Measurements from ENCODE around the gene NT5C2. TPM values are rescaled to one million over a fixed set of nuclear protein-coding genes. Genes with fewer than 3 reads are reported as not detected.

NT5C2 gene
- polyA plus RNA-seq, 3 donors, result 68.6 to 116 (median 81.8) TPM

DNA sequence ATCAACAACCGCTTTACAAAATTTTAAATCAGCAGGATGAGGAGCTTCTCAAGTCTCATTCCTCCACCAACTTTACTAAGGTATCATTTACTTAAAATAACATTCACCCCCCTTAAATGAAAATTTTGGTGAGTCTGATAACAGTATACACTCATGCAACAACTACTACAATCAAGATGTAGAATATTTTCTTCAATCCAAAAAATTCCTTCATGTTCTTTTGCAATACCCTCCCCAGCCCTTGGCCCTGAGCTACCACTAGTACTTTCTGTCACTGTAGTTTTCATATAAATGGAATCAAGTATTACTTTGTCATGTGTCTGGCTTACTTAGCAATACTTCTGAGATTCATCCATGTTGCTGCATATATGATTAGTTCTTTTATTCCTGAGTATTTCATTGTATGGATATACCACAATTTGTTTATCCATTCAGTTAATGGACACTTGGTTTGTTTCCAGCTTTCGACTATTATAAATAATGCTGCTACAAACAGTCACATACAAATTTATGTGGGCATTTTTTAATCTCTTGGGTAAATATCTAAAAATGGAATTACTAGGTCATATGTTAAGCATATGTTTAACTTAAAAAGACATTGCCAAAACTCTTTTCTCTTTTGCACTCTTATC, 43.0 kb downstream of the NT5C2 start:
- Mint-ChIP-seq H3K9me3 (no peaks in the 10 kb centered on the region), H3K27ac (no peak overlapping the region), H3K36me3 (peaks cover 59 to 73% of the 10 kb centered on the region in 2 donors), H3K4me1 (peaks cover 42% of the 10 kb centered on the region), H3K4me3 (no peak overlapping the region), H3K27me3 (ENCODE audit: low read depth in 3 of 3) (no peaks in the 10 kb centered on the region)
- no peak for DNase-seq
- no peak overlapping the region for H3K4me3 ChIP-seq (replicated peaks in 1 of 3; ENCODE audit: low read depth in 2 of 3, low read length in 3 of 3)
- H3K36me3 ChIP-seq (replicated peaks in 1 of 2; ENCODE audit: control insufficient read depth in 1 of 2, insufficient read depth in 2 of 2, low read length in 2 of 2), result peaks cover 46 to 77% of the 10 kb centered on the region in 2 donors
- no peaks in the 10 kb centered on the region for H3K9me3 ChIP-seq (replicated peaks in 1 of 2; ENCODE audit: control insufficient read depth in 1 of 2, insufficient read depth in 1 of 2, low read length in 2 of 2)
- intact Hi-C loops (cut with micrococcal nuclease), result no loop called here
- peaks cover 99% of the 10 kb centered on the region for H3K79me2 ChIP-seq (ENCODE audit: insufficient read depth, low read length)
- no peak overlapping the region for H3K27ac ChIP-seq (ENCODE audit: low read depth in 1 of 2, low read length in 2 of 2)
- H2AFZ ChIP-seq (ENCODE audit: insufficient read depth, low read depth, low read length, poor library complexity, severe bottlenecking), result no peak overlapping the region
- H3K9ac ChIP-seq (ENCODE audit: insufficient read depth, low read length, poor library complexity, severe bottlenecking), result no peak overlapping the region
- H3K4me2 ChIP-seq (replicated peaks; ENCODE audit: extremely low read depth, low read length, poor library complexity, severe bottlenecking), result no peak overlapping the region
- TF ChIP-seq CTCF (IDR thresholded peaks at IDR 0.05), result no peak
- WGBS (ENCODE audit: insufficient coverage), result no CpG with 5 or more reads among the region's 2 CpGs
- H3K27me3 ChIP-seq (ENCODE audit: control insufficient read depth in 2 of 2, insufficient read depth in 2 of 2, low read length in 2 of 2), result no peaks in the 10 kb centered on the region
- peaks cover 99% of the 10 kb centered on the region for H4K20me1 ChIP-seq (ENCODE audit: insufficient read depth, low read length)
- H3K4me1 ChIP-seq (ENCODE audit: control insufficient read depth in 1 of 2, insufficient read depth in 2 of 2, low read length in 2 of 2), result peaks cover 18 to 21% of the 10 kb centered on the region in 2 donors

DNA sequence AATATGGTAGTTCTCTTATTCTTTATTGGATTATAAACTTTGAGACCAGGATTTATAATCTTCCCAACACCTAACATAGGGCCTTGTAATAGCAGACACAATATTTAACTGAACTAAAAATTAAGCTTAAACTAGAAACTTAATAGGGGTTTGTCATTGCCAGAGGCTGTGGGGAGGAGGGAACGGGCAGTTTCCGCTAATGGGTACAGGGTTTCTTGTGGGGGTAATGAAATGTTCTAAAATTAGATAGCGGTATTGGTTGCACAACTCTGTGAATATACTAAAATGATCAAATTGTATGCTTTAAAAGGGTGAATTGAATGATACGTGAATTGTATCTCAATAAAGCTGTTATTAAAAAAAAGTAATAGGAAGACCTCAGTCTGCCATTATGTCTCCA, 45.4 kb downstream of the NT5C2 start:
- peak overlapping the region in 1 of 2 donors; percentile 28 for H3K4me3 Mint-ChIP-seq
- no peaks in the 10 kb centered on the region for H3K27me3 ChIP-seq (ENCODE audit: control insufficient read depth in 2 of 2, insufficient read depth in 2 of 2, low read length in 2 of 2)
- H3K9me3 Mint-ChIP-seq, result no peaks in the 10 kb centered on the region
- H4K20me1 ChIP-seq (ENCODE audit: insufficient read depth, low read length), result peaks cover 100% of the 10 kb centered on the region
- intact Hi-C loops (cut with micrococcal nuclease), result no loop called here
- peaks cover 49 to 90% of the 10 kb centered on the region in 2 donors for H3K36me3 ChIP-seq (replicated peaks in 1 of 2; ENCODE audit: control insufficient read depth in 1 of 2, insufficient read depth in 2 of 2, low read length in 2 of 2)
- H2AFZ ChIP-seq (ENCODE audit: insufficient read depth, low read depth, low read length, poor library complexity, severe bottlenecking), result no peak overlapping the region
- peaks cover 67 to 77% of the 10 kb centered on the region in 2 donors for H3K36me3 Mint-ChIP-seq
- H3K27ac ChIP-seq (ENCODE audit: low read depth in 1 of 2, low read length in 2 of 2), result peak overlapping the region in 1 of 2 donors; percentile 1
- no peaks in the 10 kb centered on the region for H3K4me1 ChIP-seq (ENCODE audit: control insufficient read depth in 1 of 2, insufficient read depth in 2 of 2, low read length in 2 of 2)
- no peaks in the 10 kb centered on the region for H3K27me3 Mint-ChIP-seq (ENCODE audit: low read depth in 3 of 3)
- no peak overlapping the region for H3K4me2 ChIP-seq (replicated peaks; ENCODE audit: extremely low read depth, low read length, poor library complexity, severe bottlenecking)
- no peak for TF ChIP-seq CTCF (IDR thresholded peaks at IDR 0.05)
- H3K4me1 Mint-ChIP-seq, result peaks cover 23% of the 10 kb centered on the region
- peak overlapping the region in 1 of 7 donors; percentile 70 for H3K27ac Mint-ChIP-seq
- peaks cover 95% of the 10 kb centered on the region for H3K79me2 ChIP-seq (ENCODE audit: insufficient read depth, low read length)
- no peak for DNase-seq
- no peaks in the 10 kb centered on the region for H3K9me3 ChIP-seq (replicated peaks in 1 of 2; ENCODE audit: control insufficient read depth in 1 of 2, insufficient read depth in 1 of 2, low read length in 2 of 2)
- H3K9ac ChIP-seq (ENCODE audit: insufficient read depth, low read length, poor library complexity, severe bottlenecking), result no peak overlapping the region
- no peak overlapping the region for H3K4me3 ChIP-seq (replicated peaks in 1 of 3; ENCODE audit: low read depth in 2 of 3, low read length in 3 of 3)
- 47% methylated on average over 3 of the region's 4 CpGs for WGBS (ENCODE audit: insufficient coverage)

All from CD14-positive monocyte (primary cell).